Measurements from ENCODE around the gene CBR4. TPM values are rescaled to one million over a fixed set of nuclear protein-coding genes. Genes with fewer than 3 reads are reported as not detected.

The CBR4 gene
- total RNA-seq, 2 experiments from 2014 or later = 21.9 to 40.9 TPM

DNA sequence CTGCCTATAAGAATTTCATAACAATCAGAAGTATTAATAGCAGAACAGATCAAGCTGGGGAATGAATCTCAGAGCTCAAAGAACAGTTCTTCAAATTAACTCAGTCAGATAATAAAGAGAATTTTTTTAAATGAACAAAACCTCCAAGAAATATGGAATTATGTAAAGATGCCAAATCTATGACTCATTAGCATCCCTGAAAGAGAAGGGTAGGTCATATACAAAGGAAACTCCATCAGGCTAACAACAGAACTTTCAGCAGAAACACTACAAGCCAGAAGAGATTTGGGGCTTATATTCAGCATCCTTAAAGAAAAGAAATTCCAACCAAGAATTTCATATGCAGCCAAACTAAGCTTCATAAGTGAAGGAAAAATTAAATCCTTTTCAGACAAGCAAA is 28.6 kb downstream of the CBR4 start:
- Histone ChIP-seq H3K4me1 (ENCODE audit: insufficient read depth, low read length, poor library complexity, severe bottlenecking) (no peaks in the 10 kb centered on the region), H3K4me2 (ENCODE audit: low read length) (no peak overlapping the region), H3K27ac (ENCODE audit: low read depth, low read length, poor library complexity, severe bottlenecking) (no peak overlapping the region), H4K20me1 (ENCODE audit: insufficient read depth, low read length) (no peaks in the 10 kb centered on the region), H3K9me3 (ENCODE audit: low read length) (no peaks in the 10 kb centered on the region), H3K36me3 (ENCODE audit: insufficient read depth, low read length) (peaks cover 60% of the 10 kb centered on the region), H3K9me2 (ENCODE audit: insufficient read depth, low read length) (no peaks in the 10 kb centered on the region), H3K4me3 (ENCODE audit: low read depth, low read length, poor library complexity, severe bottlenecking) (no peak overlapping the region), H2AFZ (ENCODE audit: low read length) (no peak overlapping the region), H3K79me2 (ENCODE audit: insufficient read depth, low read depth, low read length) (no peaks in the 10 kb centered on the region)
- DNase-seq (ENCODE audit: low spot score) = no peak
- ChIA-PET CTCF (ENCODE audit: unreplicated experiment) (no interaction called here), POLR2A (interaction anchor here (0.7 to 0.8 kb wide), 2 partner anchors 11 to 25 kb away, joined by 3 read pairs; no protein-coding TSS in a partner anchor)
- TF ChIP-seq EZH2phosphoT487 (IDR thresholded peaks at IDR 0.05; ENCODE audit: borderline replicate concordance, low read depth, low read length) = no peak
- TF ChIP-seq, protein P1, sequence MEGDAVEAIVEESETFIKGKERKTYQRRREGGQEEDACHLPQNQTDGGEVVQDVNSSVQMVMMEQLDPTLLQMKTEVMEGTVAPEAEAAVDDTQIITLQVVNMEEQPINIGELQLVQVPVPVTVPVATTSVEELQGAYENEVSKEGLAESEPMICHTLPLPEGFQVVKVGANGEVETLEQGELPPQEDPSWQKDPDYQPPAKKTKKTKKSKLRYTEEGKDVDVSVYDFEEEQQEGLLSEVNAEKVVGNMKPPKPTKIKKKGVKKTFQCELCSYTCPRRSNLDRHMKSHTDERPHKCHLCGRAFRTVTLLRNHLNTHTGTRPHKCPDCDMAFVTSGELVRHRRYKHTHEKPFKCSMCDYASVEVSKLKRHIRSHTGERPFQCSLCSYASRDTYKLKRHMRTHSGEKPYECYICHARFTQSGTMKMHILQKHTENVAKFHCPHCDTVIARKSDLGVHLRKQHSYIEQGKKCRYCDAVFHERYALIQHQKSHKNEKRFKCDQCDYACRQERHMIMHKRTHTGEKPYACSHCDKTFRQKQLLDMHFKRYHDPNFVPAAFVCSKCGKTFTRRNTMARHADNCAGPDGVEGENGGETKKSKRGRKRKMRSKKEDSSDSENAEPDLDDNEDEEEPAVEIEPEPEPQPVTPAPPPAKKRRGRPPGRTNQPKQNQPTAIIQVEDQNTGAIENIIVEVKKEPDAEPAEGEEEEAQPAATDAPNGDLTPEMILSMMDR (conservative IDR thresholded peaks at IDR 0.05; ENCODE audit: low read length) = no peak
- BruUV-seq (replicated peaks) = no TSS peak
- intact Hi-C loops (cut with micrococcal nuclease; ENCODE audit: unreplicated experiment) = no loop called here

DNA sequence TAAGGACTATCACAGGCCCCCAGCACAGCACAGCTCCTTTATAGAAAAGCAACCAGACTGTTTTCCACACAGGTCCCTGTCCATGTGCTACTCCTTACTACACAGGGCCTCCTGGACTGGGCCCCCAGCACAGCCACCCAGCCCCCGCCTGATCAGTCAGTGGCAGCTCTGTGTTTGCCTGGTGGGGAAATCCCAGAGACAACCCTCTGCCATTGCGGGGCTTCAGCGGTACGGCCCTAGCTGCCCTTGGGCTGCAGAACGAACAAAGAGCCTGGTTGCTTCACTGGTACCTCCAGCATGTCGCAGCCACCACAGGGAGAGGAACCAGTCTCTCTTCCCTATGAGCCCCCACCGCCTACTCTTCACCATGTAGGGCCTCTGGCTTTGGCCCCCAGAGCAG is 30.7 kb downstream of the CBR4 start:
- H3K4me3 ChIP-seq (ENCODE audit: low read depth, low read length, poor library complexity, severe bottlenecking) = no peak overlapping the region
- H3K79me2 ChIP-seq (ENCODE audit: insufficient read depth, low read depth, low read length) = no peaks in the 10 kb centered on the region
- H3K4me2 ChIP-seq (ENCODE audit: low read length) = no peak overlapping the region
- ChIA-PET POLR2A (no interaction called here), CTCF (ENCODE audit: unreplicated experiment) (no interaction called here)
- H3K9me3 ChIP-seq (ENCODE audit: low read length) = no peaks in the 10 kb centered on the region
- no peaks in the 10 kb centered on the region for H4K20me1 ChIP-seq (ENCODE audit: insufficient read depth, low read length)
- TF ChIP-seq, protein P1 (conservative IDR thresholded peaks at IDR 0.05; ENCODE audit: low read length) = no peak
- BruUV-seq (replicated peaks) = no TSS peak
- DNase-seq (ENCODE audit: low spot score) = no peak
- no peak overlapping the region for H2AFZ ChIP-seq (ENCODE audit: low read length)
- H3K36me3 ChIP-seq (ENCODE audit: insufficient read depth, low read length) = peaks cover 53% of the 10 kb centered on the region
- no peaks in the 10 kb centered on the region for H3K4me1 ChIP-seq (ENCODE audit: insufficient read depth, low read length, poor library complexity, severe bottlenecking)
- H3K9me2 ChIP-seq (ENCODE audit: insufficient read depth, low read length) = no peaks in the 10 kb centered on the region
- intact Hi-C loops (cut with micrococcal nuclease; ENCODE audit: unreplicated experiment) = no loop called here
- H3K27ac ChIP-seq (ENCODE audit: low read depth, low read length, poor library complexity, severe bottlenecking) = no peak overlapping the region

DNA sequence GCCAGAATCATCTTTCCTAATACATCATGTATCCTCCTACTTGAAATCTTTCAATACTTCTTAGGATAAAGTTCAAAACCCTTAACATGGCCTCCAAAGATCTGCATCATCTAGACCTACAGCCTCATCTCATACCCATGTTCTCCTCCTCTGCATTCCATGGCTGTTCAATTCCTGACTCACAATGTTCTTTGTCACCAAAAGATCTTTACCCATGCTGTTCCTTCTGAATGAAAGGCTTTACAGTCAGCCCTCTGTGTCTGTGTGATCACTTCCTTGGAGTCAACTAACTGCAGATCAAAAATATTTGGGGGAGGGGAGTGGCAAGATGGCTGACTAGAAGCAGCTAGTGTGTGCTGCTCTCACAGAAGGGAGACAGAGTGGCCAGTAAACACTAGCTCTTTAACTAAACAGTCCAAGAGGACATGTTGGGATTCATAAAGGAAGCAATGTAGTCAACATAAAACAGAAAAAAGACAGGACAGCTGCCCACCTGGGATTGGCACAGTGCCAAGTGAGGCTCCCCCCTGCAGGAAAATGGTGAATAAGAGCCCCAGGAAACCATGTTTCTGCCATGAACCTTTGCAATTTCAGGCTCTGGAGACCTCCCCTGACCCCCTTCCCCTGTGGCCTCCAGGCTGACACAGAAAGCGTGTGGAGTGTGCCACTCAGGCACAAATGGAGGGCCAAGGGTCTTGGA is 31.9 kb downstream of the CBR4 start:
- Histone ChIP-seq H3K4me3 (ENCODE audit: low read depth, low read length, poor library complexity, severe bottlenecking) (no peak overlapping the region), H4K20me1 (ENCODE audit: insufficient read depth, low read length) (no peaks in the 10 kb centered on the region), H3K4me1 (ENCODE audit: insufficient read depth, low read length, poor library complexity, severe bottlenecking) (no peaks in the 10 kb centered on the region), H3K9me3 (ENCODE audit: low read length) (no peaks in the 10 kb centered on the region), H3K79me2 (ENCODE audit: insufficient read depth, low read depth, low read length) (no peaks in the 10 kb centered on the region), H3K36me3 (ENCODE audit: insufficient read depth, low read length) (peaks cover 46% of the 10 kb centered on the region), H3K9me2 (ENCODE audit: insufficient read depth, low read length) (no peaks in the 10 kb centered on the region), H3K27ac (ENCODE audit: low read depth, low read length, poor library complexity, severe bottlenecking) (no peak overlapping the region), H2AFZ (ENCODE audit: low read length) (no peak overlapping the region), H3K4me2 (ENCODE audit: low read length) (no peak overlapping the region)
- ChIA-PET CTCF (ENCODE audit: unreplicated experiment) (no interaction called here), POLR2A (interaction anchor here (0.5 kb wide), 1 partner anchor 17 kb away, joined by 3 read pairs; no protein-coding TSS in a partner anchor)
- intact Hi-C loops (cut with micrococcal nuclease; ENCODE audit: unreplicated experiment) = no loop called here
- no peak for TF ChIP-seq EZH2phosphoT487 (IDR thresholded peaks at IDR 0.05; ENCODE audit: borderline replicate concordance, low read depth, low read length)
- TF ChIP-seq, protein P1 (conservative IDR thresholded peaks at IDR 0.05; ENCODE audit: low read length) = no peak
- no peak for DNase-seq (ENCODE audit: low spot score)
- no TSS peak for BruUV-seq (replicated peaks)
